ENCODE measurements around the gene IFI16.
"Not testable (repeated sequence)": the region's sequence is repeated elsewhere in the genome, so short reads cannot be mapped to it uniquely, and the experiment has no call there.

The IFI16 gene

DNA sequence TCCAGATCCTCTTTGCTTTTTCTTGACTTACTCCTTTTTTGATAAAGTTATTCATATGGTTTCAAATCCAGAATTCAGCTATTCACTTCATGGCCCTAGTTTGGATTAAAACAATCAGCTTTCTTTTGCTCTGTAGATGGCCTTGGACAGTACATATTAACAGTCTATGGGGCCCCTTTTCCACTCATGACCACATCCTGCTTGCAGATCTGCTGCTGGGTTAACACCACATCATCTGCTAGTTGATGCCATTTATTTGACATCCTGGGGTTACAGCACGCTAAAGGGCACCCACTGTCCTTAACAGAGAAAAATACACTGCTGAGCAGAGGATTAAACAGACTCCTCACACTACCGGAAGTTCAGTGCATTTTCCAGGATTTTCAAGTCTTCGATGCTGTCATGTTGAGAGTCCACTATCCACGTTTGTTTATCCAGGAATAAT, 941 bp upstream of the IFI16 start:
- no peak for DNase-seq

DNA sequence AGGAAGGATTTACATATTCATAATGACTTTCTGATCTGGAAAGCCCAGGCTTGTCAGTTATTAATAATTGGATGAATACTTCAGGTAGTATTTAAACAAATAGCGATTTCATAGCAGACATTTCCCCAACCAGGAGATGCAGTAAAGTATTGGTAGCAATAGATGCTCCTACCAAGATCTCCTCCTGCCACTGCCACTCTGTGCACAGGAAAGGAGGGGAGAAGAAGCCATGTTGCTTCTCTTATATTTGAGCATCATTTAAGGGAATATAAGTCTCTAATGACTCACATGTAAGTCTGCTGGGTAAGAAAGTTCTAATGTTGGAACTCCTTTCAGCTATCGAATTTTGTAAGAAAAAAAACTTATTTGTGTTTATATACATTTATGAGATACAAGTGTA, 420 bp upstream of the IFI16 start:
- DNase-seq: no peak

DNA sequence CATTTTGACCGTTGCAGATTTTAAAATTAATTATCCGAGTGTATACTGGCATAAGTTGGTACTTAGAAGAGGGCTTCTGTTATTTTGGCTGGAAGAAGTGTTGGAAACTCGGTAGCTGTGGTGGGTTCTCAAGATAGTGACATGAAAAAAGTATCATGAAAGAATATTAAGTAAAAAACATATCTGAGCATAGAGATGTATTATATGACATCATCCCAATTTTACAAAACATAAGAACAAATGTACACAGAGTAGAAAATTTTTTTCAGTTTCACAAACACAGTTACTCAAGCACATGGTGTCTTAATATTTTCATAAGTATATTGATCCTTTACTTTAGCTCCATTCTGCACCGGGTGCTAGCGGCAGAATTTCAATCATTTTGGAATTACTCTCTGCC, 684 bp downstream of the IFI16 start:
- no peak for DNase-seq

DNA sequence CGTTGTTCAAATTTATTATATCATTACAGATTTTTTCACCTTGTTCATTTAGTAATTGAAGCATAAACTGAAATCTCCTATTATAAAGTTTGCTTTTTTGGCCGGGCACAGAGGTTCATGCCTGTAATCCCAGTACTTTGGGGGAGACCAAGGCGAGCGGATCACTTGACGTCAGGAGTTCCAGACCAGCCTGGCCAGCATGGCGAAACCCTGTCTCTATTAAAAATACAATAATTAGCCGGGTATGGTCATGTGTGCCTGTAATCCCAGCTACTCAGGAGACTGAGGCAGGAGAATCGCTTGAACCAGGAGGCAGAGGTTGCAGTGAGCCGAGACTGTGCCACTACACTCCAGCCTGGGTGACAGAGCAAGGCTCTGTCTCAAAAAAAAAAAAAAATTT, 1.3 kb downstream of the IFI16 start:
- DNase-seq: not testable (repeated sequence)

DNA sequence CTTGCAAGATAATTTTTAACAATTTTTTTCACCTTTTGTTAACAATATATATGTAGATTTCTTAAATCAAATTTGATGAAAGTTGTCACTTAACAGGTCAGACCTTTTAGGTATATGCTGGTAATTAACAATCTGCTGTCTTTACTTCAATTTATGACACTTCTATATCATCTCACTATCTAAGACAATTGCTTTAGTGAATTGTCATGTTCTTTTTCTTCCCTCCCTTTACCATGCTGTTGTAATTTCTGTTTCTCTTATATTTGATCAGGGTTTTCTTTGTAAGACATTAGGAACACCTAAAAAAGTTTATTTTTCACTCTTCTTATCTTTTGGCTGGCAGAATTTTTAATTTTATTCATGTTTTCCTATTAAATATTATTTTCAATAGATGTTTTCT, 2.0 kb downstream of the IFI16 start:
- no peak for DNase-seq

DNA sequence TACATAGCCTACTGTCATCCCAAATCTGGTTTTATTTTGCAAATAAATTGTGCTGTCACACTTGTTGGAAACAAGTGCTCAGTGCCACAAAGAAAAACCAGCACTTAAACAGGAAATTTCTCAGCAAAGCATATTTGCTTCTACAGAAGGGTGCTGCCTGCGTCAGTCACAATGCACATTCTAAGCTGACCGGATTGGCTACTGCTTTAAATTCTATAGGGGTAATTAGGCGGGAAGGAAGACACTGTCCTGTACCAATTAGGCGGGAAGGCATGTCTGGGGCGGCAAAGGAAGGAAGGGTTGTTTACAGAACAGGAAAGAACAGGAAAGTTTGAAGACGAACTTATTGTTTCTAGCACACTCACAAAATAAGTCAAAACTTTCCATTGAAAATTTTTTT, 2.8 kb downstream of the IFI16 start:
- no peak for DNase-seq

DNA sequence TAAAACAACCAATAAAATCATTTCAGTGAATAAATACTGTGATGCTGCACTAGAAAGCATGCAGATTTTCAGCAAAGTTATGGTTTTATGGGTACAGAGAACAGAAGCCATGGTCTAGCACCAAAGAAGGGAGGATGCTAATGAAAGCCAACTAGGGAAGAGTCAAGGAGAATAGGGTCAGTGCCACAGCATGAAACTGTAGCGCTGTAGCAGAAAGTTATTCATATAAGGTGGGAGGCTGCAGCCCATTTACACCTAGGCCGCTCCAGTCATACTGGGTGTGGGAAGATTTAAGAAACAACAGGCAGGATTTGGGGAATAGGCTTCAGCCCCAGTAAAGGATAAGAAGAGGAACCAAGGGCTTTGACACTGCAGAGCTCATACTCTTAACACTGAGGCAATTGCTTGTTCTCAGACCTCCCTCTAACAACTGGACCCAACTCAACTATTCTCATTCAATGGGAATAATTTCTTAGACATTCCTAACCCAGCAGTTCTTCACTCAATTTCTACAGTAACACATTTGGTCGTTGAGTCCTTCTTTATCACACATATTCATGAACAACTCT, 4.4 kb downstream of the IFI16 start:
- DNase-seq: no peak

DNA sequence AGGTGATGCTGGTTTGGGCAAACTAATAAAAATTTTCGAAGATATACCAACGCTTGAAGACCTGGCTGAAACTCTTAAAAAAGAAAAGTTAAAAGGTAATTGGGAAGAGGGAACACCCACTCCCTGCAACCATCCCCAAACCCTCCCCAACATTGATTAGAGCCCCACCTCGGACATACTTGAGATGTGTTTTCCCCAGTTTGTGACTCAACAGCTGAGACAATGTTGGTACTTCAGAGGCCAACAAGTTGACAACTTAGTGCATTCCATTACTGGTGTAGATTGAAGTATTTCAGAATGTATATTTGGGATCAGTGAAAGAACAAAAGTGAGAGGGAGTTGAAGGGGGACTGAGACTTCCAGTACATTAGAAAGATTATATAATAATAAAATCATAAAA, 5.1 kb downstream of the IFI16 start:
- no peak for DNase-seq

DNA sequence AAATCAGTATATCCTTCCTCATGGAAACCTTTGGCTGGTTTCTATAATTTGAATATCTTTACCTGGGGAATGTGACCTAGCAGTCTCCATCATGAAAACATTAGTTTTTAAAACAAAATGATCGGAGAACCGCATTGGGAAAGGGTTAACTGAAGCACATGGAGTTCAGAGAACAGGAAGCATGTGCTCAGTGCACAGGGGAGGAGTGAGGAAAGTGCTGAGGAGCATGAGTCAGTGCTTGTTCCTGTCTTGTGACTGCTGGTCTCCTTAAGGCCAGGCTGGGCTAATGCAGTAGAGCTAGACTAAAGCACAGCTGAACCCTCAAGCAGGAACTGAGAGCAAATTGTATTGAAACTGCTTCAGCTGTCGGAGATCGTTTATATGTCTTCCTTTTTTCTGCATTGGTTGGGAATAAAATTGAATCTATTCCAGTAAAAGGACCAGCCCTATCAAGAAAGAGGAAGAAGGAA, 5.8 kb downstream of the IFI16 start:
- DNase-seq: peak; percentile 75

DNA sequence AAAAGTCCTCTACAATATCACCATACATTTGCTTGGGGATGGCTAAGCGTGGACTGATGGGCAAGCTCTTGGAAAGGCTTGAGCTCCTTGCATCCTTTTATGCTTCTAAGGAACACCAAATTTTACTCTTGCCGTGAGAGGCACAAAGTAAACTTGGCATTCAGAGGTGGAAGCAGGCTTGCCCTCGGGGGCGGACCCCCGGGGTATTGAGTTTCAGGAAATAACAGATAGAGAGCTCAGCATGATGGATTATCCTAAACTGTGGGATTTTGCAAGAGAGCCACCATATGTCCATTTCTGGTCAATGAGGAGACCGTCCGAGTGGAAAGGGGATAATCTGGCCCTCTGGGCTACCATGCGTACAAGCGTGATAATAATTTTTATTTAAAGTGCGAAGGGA, 14.0 kb downstream of the IFI16 start:
- DNase-seq: no peak

DNA sequence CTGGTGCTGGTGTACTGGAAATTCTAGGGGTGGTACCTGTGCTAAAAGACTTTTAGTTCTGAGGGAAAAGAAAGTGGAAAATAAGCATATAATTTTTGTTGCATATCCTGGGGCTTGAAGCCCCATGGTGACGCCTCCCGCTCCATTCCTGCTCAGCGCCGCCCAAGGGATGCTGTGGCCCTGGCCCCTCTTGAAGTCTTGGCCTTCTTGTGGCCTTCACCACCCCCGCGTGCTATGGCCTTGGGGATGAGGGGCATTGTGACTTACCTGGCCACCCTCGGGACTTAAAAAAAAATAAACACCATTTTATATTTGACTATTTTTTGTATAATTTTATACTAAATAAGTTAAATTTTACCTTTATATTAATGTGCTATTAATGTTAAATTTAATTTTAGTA, 15.3 kb downstream of the IFI16 start:
- DNase-seq: no peak

DNA sequence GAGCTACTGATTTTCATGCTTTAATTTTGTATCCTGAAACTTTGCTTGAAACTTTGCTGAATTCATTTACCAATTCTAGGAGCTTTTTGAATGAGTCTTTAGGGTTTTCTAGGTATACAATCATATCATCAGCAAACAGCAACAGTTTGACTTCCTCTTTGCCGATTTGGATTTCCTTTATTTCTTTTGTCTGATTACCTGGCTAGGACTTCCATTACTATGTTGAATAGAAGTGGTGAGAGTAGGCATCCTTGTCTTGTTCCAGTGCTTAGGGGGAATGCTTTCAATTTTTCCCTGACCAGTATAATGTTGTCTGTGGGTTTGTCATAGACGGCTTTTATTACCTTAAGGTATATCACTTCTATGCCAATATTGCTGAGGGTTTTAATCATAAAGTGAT, 17.1 kb downstream of the IFI16 start:
- not testable (repeated sequence) for DNase-seq

DNA sequence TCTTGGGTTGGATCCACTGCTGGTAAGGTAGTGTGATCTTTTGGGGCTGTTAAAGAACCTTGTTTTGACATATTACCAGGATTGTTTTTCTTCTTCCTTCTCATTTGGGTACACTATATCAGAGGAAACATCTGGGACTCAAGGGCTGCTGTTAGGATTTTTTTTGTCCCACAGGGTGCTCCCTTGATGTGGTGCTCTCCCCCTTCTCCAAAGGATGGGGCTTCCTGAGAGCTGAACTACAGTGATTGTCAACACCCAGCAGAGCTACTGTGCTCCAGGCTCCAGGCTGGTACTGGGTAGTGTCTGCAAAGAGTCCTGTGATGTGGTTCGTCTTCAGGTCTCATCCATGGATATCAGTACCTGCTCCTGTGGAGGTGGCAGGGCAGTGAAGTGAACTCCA, 20.6 kb downstream of the IFI16 start:
- DNase-seq: no peak

DNA sequence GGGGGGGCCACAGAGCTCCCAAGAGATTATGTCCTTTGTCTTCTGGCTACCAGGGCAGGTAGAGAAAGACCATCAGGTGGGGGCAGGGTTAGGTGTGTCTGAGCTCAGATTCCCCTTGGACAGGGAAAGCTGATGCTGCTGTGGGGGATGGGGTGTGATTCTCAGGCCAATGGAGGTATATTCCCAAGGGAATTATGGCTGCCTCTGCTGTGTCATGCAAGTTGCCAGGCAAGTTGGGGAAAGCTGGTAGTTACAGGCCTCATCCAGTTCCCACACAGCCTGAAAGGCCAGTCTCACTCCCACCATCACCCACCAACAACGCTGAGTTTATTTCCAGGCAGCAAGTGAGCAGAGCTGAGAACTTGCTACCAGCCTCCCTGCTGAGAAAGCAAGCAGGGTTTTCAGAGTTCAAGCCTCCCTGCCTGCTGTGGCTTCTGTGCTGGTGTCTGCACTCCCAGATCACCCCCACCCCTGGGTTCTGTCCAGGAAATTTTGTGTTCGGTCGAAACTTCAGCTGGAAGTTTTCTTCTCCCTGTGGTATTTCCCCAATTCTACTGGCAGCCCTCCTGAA, 21.3 kb downstream of the IFI16 start:
- no peak for DNase-seq

DNA sequence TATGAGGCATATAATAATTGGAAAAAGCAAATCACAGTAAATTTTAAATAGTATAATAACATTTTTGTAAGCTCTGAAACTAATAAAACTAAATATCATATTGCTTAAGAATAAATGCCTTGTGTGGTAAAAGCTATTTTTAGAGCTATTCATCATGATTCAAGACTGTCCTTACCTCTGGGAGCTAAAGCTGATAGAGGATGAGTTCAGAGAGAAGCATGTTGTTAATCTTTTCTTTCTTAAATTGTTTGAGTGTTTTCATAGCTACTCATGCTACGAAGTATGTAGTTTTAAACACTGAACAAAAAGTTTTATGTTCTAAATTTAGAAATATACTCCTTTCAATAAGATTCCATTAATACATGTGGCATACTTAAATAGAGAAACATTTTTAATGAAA, 30.5 kb downstream of the IFI16 start:
- DNase-seq: peak; percentile 31

DNA sequence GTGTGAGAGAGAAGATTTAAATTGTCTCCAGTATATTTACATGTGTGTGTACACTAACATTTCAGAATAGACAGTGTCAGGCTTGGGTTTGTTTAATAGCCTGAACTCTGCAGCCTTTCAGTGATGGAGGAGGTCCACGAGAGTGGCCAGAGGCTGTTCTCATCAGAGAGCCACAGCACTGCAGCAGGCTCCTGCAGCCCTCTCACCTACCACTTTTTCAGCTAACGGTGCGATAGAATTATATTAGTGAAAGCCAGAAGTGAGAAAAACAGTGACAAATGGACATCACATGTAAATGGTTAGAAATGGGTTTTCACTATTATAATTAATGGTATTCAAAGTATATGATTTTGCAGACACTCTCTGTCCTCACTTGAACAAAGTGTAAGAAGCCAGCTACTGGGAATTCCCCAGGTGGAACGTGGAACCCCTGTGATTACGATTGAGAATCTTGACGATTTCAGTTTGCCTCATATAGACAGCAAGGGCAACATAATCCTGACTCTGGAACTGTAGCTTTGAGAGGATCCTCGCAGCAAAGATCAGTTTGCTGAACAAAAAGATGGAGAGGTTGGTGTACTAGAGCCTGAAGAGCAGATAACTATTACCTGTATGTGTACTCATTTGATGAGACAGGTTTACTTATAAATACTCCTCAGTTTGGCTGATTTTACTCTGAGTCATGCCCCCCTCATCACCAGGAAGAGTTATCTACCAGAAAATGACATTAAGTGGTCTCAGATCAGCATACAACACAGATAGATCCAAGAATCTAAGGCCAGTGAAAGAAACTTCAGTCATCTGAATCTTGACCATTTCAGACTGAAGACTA, 31.4 kb downstream of the IFI16 start:
- DNase-seq: no peak

DNA sequence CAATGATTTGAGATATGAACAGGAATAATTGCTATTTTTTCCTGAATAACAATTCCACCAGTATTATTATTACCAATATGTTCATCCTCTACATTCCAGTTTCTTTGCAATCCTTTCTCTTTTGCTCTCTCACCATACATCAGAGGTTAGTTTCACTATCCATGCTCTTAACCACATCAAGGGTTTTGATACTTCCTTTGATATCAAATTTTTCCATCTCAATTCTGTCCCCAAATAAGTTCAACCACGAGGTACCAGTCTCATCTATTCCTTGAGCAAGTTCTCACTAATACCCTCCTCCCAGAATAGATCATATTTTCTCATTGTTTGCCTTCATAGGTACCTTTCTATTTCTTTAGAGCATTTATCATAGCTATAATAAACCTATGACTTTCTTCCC, 36.8 kb downstream of the IFI16 start:
- DNase-seq: not testable (repeated sequence)

DNA sequence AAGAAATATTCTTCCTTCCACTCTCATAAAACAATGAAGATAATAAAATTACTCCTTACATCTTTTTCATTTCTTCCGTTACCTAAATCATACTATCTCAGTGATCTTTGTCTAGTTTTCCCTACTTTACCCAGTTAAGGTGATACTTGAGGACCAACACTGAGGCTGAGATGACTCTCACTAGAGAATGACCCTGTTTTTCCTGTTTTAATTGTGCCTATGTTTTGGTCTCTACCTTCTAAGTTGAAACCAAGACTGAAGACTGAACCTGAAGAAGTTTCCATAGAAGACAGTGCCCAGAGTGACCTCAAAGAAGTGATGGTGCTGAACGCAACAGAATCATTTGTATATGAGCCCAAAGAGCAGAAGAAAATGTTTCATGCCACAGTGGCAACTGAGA, 41.7 kb downstream of the IFI16 start:
- no peak for DNase-seq

DNA sequence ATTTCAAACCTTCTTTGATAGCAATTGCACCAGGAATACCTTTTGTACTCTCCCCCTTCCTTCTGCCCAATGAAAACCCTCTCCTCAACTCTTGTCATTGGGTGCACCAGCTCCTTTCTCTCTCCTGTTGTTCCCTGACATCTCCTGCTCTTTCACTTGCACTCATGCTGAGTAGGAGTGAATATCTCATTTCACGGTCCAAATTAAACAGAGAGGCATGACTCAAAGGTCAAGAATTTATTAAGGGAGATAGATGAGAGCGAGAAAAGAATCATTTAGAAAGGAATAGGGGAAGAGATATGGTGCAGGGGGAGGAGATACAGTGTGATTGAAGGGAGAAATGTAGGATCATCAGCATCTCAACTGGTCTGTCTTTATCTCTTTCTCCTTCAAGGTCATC, 44.7 kb downstream of the IFI16 start:
- DNase-seq: peak; percentile 38

DNA sequence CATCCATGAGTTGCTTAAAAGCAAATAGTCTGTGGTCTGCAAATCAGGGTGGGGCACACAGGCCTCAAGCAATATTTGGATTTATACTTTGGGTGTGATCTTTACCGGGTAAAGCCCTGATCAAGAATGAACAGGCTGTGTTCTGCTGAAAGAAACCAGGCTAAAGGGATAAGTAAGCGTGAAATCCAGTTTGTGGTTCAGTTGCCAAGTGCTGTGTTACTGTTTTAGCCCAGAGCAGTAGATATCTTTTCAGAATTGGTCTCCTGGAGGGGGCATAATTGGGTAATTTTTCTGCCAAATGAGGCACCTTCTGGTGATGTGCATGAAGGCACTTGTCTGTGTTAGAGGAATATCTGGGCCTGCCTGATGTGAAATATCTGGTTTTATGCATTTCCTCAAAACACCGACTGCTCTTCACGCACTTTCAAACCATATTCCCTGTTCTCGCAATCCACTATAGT, 45.5 kb downstream of the IFI16 start:
- DNase-seq: no peak

DNA sequence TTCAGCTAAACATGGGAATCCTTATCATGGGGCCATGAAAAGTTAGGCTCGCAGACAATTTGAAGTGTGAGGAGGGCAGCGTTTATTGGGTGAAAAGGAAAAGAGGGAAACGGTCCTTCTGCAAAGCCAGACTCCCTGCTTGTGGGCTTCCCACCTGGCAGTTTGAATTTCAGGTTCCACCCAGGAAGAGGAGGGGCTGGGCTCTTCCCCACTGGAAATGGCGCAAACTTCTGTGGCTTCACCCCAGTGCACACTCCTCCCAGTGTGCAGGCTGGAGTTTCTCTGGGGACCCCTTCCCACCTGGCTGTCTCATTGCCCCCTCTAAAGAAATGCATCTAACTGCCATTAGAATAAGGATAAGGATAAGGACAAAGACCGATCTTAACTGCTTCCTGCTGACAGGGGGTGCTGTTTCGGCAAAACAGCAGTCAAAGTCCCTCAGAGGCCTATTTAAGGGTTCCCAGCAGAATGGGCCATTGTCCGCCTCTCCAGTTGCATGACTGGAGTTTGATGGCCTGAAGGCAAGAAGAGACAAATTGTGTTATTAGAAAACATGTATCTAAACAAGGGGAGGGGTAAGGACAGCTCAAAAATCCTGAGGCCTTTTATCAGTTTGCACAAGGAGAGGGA, 46.5 kb downstream of the IFI16 start:
- no peak for DNase-seq

DNA sequence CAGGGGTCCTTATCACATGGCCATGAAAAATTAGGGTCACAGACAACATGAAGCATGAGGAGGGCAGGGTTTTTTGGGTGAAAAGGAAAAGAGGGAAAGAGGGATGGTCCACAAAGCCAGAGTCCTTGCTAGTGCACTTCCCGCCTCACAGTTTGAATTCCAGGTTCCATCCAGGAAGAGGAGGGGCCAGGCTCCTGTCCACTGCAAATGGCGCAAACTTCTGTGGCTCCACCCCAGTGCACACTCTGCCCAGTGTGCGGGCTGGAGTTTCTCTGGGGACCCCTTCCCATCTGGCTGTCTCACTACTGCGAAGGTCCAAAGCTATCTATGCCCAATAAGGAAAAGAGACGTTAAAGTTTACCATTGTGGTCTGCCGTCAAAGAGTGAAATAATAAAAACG, 49.0 kb downstream of the IFI16 start:
- no peak for DNase-seq

DNA sequence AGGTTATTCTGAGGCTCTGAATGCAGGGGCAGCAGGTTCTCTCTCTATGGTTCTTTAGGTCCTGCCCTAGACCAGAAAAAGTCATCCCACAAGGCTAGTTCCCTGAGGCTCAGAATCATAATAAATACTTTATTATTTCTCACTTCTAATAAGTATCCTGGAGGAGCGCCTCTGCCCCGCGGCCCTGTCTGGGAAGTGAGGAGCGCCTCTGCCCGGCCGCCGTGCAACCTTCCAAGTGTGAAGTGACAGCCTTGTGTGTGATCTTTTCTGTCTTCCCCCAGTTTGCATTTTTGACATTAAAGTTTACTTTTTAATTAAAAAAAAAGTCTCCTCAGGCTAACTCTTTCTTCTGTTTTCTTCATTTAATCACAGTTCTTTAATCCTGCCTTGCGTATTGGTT, 55.4 kb downstream of the IFI16 start:
- DNase-seq: no peak

DNA sequence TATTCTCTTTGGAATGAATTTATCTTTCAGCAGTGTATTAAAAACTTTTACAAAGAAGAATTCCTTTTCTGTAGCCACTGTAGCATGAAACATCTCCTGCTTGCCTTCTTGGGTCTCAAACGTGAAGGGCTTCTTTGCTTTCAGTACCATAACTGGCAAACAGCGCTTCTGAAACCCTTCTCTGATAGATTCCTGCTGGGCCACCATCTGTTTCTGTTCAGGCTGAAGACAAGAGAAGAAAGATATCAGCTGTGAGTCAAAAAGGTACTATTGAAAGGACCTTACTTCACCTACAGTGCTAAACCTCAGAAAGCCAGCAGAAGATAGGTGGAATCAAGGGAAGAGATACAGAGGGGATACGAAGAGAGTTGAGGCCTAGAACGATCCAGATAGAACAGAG, 56.4 kb downstream of the IFI16 start:
- DNase-seq: no peak
